AML-193 (cell line): ENCODE results near the gene TSPEAR.
"Not testable (repeated sequence)": the region's sequence is repeated elsewhere in the genome, so short reads cannot be mapped to it uniquely, and the experiment has no call there.

Experiments
- DNase-seq, 2 experiments: peaks; one replicate each; lab custom pipeline; 2025; lab: John Stamatoyannopoulos, UW

The TSPEAR gene

DNA sequence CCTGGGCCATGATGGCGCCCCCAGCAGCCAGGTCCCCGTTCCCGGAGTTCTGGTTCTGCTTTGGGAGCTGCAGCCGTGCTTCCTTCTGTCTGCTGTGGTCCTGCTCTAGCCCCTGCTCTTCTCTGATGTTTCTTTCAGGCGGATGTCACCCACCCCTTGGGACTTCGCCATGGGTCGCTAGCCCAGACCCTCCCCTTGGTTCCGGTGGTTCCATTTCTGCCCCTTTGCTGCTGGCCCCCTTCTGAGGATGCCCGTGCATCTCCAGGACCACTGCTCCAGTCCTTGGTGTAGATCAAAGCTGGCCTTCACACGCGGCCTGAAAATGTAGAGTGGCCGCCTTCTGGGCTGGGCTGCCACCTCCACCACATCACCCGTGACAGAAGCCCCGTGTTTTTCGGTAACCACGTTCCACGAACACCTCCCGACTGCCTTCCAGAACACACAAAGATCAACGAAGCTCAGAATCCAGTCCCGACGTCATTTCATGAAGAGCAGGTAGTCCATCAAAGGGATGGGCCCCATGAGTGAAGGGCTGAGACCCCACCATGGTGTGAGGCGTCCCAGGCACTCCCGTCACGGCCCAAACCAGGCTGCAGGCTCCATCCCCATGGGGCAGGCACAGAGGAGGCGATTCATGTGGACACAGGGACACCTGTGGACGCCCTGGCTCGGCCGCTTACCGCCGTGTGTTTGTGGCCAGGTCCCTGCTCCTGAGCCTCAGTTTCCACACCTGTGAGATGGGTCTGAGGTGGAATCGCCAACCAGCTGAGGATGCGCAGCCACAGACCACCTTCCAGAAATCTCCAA, 195.8 kb downstream of the TSPEAR start:
- DNase-seq = no peak

DNA sequence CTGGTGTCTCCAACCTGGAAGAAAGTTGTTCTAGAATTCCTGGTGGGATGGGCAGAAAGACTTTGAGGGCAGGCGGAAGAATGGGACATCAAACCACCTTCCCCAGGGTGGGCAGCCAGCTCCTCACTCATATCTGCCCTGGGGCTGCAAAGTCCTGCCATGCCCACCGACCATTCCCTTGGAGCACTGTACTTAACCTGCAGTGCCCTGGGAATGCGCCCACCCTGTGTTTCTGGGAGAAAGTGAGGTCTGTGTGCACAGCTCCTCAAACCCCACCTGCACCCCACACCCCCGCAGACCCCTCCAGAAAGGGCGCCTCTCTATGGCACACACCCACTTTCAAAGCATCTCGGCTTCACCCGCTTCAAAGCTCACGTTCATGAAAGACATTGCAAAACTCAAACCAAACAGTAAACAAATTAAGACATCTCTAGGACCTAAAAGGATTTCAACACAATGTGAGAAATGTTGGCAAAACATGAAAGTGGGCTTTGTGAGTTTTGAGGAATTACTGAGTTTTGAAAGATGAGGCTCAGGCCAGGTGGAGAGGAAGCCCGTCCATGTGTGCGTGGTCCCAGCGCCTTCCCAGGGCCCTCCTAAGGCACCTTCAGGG, 196.5 kb downstream of the TSPEAR start:
- DNase-seq = no peak

DNA sequence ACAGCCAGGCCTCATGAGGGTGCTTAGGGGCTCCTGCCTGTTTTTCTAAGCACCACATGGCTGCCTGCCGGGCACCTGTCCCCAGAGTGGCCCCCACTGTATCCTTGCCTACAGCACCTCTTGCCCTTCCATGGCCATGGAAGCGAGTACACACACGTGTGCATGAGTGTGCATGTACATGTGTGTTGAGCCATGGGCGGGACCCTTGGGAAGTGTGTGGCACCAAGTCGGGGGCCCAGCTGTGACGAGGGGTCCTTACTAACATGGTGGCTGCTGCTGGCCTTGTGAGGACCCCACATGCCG, 197.2 kb downstream of the TSPEAR start:
- DNase-seq = no peak

DNA sequence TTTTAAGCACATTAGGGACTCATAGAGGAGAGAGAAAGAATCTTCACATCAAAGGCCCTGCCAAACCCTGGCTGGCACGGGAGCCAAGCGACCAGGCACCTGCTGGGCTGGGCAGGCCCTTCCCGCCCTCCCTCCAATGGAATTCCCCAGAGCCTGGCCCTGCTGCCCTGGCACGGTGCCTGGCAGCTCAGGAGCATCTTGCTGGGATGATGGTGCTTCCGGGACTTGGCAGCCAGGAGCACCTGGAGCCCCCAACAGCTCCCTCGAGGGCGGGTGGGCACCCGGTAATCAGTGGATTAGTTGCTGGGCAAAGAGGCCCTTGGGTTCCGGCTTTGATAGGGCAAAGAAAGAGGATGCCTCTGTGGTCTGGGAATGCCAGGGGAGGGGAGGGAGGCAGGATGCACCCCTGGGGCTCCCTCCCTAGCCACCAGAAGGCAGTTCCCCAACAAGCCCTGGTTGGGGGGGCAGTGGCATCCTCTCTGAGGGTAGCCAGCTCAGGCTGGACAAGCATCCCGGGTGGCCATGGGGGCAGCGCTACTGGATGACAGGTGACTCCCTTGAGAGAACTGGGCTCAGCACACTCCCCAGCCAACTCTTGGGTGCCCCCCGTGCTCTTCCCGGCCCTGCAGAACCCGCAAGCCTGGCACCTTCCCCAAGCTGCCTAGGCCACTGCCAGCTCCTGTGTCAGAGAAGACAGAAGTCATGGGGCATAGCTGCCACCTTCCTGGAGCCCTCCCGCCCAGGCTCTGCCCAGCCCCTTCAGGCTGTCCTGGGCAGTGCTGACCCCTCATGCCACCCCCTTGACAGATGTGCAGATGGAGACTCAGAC, 197.8 kb downstream of the TSPEAR start:
- DNase-seq = no peak

DNA sequence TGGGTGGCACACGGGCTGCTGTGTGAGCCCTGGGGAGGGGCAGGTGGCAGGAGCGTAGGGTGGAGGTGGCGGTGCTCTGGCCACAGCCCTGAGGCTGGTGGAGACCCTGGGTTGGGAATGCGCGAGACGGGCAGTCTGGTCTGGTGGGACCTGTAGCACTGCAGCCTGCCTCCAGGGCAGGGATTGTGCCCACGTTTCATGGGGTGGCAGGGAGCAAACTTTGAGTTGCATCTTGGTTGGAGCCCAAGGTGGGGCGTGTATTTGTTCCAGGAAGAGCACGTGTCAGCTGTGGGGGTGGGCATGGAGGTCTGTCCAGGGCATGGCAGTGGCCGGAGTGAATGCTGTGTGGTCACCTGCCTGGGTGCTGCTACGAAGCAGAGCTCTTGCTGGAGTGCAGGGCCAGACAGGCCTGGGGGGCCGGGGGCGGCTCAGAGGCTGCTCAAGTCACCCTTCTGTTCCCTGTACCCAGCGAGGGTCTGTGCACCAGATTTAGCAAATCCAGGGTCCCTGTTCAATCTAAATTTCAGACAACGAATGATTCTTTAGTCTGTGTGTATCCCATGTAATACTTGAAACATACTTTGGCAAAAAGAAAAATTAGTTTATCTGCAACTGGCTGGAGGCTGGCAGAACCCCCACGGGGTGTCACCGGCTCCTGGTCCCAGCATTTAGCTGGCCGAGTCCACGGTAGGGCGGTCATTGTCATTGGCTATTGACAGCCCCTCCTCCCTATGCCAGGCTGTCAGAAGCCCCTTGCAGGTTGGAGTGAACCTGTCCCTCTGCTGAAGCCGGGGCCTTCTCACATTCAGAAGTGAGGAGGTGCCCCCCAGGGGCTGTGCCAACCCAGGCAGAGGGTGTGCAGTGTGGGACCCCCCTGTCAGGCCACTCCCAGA, 198.6 kb downstream of the TSPEAR start:
- DNase-seq = no peak

DNA sequence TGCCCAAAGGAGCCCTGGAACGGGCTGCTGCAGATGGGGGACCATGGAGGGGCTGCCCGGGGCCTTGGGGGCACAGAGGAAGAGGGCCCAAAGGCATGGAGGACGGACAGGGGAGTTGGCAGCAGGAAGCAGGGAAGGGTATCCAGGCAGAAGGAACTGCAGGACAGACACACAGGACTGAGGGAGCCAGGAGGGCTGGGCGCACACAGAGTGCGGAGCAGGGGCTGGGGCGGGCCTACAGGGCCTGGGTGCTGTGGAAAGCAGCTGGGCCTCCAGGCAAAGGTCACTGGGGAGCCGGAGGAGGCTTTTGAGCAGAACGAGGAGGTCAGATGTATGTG, 199.5 kb downstream of the TSPEAR start:
- no peak for DNase-seq

DNA sequence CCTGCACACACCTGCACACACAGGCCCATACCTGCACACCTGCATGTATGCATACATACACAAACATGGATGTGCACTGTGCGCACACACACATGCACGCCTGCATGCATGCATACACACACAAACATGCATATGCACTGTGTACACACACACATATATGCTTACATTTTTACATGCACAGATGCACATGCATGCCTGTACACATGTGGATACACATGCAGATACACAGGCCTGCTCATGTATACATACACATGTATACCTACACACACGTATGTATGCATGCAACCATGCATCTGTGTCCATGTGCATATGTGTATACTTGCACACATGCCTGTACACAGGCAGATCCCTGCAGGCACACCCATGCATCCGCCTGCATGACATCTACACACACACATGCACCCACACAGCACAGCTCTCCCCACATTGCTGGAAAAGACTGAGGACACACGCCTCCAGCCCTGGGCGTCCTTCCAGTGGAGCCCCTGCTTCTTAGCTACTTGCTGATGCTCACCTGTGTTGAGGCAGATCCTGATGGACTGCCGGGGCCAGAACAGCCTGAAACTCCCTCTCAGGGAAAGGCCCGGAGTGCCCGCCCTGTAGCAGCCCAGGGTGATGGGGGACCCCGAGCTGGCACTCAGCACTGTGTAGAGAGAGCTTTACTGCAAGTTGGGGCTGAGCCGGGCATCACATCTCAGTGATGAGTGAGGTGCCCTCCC, 200.0 kb downstream of the TSPEAR start:
- DNase-seq = no peak

DNA sequence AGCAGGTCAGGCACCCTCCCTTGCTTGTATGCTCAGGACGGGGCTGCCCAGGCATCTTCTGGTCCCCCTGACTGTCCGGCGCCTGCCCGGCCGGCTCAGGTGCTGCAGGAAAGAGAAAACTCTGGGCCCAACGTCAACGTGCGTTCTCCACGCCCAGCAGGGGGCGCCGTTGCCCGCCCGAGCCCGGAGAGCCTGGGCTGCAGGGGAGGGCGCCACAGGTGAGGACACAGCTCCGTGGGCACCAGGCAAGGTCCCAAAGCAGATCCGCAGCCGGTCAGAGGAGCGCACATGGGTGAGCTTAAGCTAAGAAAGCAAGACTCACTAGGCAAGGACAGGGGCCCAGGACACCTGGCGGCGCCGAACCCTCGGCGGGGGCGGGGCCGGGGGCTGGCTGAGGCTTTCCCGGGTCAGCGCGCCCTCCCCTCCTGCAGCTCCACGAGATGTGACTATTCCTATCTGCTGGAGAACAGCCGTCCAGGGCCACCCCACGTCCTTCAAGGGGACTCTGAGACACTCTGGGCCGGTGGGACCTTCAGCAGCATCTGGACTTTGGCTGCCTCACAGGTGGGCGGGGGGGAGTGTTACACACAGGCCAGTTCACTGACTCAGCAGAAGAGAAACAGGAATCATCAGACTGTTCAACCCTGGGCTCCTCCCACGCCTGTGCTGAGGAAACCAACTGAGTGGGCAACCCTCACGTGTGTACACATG, 200.7 kb downstream of the TSPEAR start:
- DNase-seq = peak; percentile 7 to 45

DNA sequence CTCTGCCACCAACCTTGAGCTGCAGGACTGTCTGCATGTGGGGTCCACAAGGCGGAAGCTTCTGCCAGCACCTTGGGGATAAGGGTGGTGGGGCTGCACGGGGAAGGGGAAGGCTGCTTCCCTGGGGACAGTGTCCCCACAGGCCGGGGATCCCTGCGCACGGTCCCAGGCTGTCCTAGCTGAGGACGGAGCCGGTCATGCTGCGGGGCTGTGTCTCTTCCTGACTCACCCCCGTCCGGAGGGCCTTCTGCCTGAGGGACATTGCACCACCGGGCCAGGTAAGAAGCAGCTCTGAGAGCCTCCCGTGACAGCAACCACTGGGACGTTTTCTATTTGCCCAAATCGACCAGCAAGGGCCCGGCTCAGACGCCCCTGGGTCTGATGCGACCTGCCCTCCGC, 201.3 kb downstream of the TSPEAR start:
- no peak for DNase-seq

DNA sequence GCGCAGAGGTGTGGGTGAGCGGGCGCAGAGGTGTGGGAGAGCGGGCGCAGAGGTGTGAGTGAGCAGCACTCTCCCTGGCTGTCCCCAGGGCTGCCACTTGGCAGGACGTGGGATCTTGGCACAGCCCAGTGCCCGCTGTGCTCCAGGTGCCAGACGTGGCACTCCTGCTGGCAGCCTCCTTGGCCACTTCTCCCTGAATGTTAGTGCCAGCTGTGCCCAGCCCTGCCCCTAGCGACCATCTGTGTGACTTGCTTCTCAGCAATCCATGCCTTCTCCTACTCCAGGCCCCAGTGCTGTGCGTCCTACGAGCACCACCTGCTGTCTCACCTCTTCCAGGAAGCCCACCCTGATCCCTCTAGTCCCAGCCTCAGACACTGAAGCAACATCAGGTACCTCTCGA, 201.8 kb downstream of the TSPEAR start:
- no peak for DNase-seq

DNA sequence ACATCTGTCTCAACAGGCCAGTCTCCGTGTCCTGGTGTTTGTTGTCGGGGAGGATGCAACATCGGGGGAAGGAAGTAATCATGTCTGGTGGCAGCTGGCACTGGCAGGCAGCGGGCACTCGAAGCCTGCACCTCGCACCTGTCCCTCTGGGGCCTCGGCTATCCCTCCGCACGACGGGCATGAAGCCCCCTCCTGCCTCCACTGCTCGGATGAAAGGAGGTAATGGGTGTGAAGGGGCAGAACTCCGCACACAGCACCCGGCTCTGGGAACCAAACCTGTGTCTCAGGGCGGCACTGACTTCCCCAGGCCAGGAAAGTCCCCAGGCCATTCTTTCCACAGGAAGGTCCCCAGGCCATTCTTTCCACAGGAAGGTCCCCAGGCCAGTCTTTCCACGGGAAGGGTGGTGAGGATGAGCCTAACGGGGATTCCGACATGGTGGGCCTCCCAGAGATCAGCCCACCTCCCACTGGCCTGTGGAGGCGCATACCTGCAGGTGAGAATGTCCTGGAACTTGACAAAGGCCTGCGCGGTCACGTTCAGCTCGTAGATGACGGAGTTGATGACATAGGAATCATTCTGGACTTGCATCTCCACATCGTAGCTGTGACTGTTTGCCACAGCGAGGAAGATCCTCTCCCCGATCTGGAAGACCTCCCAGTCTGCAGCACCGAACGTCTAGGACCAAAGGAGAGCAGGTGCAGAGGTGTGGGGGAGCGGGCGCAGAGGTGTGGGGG, 202.5 kb downstream of the TSPEAR start:
- no peak for DNase-seq

DNA sequence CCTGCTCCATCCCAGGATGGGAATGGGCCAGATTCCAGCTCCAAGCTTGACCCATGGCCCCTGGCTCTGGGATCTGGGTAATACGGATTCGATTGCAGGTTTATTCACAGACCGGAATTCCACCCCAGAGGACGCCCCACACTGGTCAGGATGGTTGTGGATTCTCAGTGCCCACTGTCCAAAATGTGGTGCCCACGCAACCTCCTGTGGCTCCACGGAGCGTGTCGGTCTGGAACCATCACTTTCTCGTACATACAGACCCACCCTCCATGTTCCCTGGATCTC, 203.0 kb downstream of the TSPEAR start:
- DNase-seq = no peak

DNA sequence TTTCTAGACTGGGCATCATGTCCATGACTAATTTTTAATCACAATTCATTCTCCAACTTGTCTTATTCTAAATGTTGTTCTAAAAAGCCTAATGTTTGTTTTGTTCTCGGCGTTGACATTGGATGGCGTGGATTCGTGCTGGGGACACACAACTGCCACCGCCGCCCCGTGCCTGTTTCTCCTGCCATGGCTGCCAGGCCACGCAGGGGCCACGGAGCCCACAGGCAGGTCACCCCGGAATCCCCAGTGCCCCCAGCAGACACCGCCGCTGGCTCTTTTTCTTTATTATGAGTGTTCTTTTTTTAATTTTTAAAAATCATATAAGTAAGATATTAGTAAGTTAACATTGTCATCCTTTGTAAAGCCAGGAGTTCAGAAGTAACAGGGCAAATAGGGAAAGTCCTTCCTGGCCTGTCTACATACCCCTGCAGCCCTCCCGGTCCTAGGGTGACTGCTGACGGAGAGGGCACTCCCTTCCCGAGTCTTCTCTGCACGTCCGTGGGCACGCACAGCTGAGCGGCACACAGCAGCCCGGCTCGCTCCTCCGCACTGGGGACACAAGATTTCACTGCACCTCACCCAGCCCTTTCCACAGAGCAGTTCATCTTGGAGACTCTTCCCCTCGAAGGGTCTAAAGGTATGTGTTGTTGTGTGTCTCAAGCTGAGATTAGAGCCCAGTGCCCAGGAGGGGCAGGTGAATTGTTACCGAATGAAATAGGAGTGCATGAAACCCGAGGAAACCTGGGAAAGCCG, 203.5 kb downstream of the TSPEAR start:
- DNase-seq = no peak

DNA sequence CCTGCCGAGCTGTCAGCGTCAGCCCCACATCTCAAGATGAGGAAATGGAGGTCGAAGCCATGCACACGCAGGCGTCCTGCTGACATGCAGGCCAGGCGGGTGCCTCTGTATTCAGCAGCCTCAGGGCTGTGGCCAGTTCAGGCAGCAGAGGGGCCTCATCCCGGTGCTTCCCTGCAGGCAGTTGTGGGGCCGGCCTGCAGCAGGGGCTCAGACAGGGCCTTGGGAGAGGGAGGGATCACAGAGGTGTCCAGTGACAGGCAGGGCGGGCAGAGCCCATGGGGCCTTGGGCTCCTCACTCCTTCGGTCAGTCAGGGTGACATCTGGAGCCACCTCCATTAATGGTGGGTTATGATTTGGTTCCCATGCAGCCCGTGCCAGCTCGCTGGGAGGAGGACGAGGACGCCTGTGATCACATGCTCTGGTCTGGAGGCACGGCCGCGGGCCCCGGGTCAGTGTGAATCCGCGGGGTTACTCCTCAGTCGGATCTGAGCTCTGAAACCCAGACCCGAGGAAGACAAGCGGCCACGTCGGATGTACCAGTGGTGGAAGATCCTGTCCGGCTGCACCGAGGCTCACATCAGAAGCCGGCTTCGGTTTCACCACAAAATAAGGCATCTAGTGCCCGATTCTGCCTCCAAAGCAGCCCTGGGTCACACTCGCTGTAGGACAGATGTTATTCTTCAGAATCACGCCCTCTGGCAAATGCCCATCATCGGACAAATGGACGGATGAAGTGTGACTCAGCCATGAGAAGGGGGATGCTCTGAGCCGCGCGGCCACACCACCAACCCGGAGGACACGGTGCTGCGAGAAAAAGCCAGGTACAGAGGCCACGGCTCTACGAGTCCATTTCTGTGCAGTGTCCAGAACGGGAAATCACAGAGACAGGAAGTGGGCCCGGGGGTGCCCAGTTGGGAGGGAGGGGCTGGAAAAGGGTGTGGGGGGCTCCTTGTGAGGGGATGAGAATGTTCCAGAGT, 204.8 kb downstream of the TSPEAR start:
- DNase-seq = no peak

DNA sequence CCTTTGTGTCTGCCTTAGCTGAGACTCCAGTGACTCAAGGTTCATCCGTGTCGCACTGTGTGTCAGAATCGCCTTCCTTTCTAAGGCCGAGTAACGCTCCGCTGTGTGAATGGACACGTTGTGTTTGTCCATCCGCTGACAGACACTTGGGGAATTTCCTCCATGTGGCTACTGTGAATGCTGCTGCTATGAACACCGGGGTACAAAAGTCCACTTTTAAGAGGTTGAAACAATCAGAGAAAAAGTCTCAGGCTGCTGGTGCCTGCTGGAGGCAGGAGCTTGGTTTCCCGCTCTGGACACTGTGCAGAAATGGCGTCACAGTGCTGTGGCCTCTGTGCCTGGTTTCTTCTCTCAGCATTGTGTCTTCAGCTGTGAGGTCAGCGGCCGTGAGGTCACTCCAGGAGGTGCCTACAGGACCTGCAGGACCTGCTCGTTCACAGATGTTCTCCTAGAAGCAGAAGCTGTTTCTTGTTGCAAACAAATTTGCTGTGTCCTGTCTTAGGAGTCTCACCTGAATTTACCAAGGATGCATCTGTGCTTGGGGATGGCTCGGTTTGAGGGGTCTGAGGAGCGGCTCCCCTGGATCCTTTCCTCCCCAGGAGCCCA, 205.6 kb downstream of the TSPEAR start:
- no peak for DNase-seq

DNA sequence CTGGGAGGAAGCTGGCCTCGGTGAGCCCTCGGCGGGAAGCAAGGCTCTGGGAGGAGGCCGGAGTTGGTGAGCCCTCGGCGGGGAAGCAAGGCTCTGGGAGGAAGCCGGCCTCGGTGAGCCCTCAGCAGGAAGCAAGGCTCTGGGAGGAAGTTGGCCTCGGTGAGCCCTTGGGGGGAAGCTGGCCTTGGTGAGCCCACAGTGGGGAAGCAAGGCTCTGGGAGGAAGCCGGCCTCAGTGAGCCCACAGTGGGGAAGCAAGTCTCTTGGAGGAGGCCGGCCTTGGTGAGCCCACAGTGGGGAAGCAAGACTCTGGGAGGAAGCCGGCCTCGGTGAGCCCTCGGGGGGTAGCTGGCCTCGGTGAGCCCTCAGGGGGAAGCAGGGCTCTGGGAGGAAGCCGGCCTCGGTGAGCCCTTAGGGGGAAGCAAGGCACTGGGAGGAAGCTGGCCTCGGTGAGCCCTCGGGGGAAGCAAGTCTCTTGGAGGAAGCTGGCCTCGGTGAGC, 207.4 kb downstream of the TSPEAR start:
- peak; percentile 56 to 68 for DNase-seq

DNA sequence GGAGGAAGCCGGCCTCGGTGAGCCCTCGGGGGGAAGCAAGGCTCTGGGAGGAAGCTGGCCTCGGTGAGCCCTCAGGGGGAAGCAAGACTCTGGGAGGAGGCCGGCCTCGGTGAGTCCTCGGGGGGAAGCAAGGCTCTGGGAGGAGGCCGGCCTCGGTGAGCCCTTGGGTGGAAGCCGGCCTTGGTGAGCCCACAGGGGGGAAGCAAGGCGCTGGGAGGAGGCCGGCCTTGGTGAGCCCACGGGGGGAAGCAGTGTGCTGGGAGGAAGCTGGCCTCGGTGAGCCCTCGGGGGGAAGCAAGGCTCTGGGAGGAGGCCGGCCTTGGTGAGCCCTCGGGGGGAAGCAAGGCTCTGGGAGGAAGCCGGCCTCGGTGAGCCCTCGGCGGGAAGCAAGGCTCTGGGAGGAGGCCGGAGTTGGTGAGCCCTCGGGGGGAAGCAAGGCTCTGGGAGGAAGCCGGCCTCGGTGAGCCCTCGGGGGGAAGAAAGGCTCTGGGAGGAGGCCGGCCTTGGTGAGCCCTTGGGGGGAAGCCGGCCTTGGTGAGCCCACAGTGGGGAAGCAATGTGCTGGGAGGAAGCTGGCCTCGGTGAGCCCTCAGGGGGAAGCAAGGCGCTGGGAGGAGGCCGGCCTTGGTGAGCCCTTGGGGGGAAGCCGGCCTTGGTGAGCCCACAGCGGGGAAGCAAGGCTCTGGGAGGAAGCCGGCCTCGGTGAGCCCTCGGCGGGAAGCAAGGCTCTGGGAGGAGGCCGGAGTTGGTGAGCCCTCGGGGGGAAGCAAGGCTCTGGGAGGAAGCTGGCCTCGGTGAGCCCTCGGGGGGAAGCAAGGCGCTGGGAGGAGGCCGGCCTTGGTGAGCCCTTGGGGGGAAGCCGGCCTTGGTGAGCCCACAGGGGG, 208.1 kb downstream of the TSPEAR start:
- not testable (repeated sequence) for DNase-seq
